Midbrain (tissue), 1 donor: Measurements from ENCODE around the gene COP1.

Experiments
- DNase-seq: peaks from one replicate; lab custom pipeline; 2025; lab: John Stamatoyannopoulos, UW

The COP1 gene

GRCh38 chr1:175895966-175896365, 311.1 kb downstream of the COP1 start:
- DNase-seq = no peak
